ENCODE data around the gene SDR42E1. TPM values are rescaled to one million over a fixed set of nuclear protein-coding genes. Genes with fewer than 3 reads are reported as not detected.

Gene SDR42E1
- total and polyA plus RNA-seq, 2 of the 4 experiments (the other 2 are of a cell fraction) = 0.44 to 0.72 TPM

- peaks cover 3% of the 10 kb centered on the region; the same call in 1 of the 2 replicates for H3K9me3 ChIP-seq (ENCODE audit: control insufficient read depth, insufficient read depth, low read length)
- no peak overlapping the region for H3K4me3 ChIP-seq (ENCODE audit: insufficient read depth, low read depth, low read length)
- no CpG with 5 or more reads among the region's 1 CpG for WGBS, 2 experiments (ENCODE audit: extremely low coverage in 2 of 2, insufficient read length in 1 of 2)
- no peak overlapping the region for H2AK5ac ChIP-seq (ENCODE audit: low read depth, low read length)
- no peaks in the 10 kb centered on the region for H3K36me3 ChIP-seq (ENCODE audit: control insufficient read depth, insufficient read depth, low read length)
- H2BK20ac ChIP-seq (ENCODE audit: low read depth, low read length) = no peak overlapping the region
- H3K4me2 ChIP-seq (ENCODE audit: low read depth, low read length) = no peak overlapping the region
- H3K4me1 ChIP-seq (ENCODE audit: control insufficient read depth, insufficient read depth, low read length) = no peaks in the 10 kb centered on the region
- no peaks in the 10 kb centered on the region for H4K20me1 ChIP-seq (ENCODE audit: insufficient read depth, low read length)
- no peak overlapping the region for H4K8ac ChIP-seq (ENCODE audit: low read depth in 2 of 2, low read length in 2 of 2)
- H4K91ac ChIP-seq (ENCODE audit: insufficient read depth, low read depth, low read length) = no peak overlapping the region
- H3K27ac ChIP-seq (ENCODE audit: insufficient read depth, low read length) = no peak overlapping the region
- no peak for DNase-seq
- no TSS peak for BruUV-seq (replicated peaks)
- H4K5ac ChIP-seq (ENCODE audit: low read depth, low read length) = no peak overlapping the region
- no peak for ATAC-seq (ENCODE audit: low read depth)
- POLR2A ChIA-PET (ENCODE audit: unreplicated experiment) = no interaction called here
- H2BK15ac ChIP-seq (ENCODE audit: low read depth, low read length) = no peak overlapping the region
- in situ Hi-C loops (cut with MboI; ENCODE audit: low sequenced_read_pairs) = no loop called here
- no peak overlapping the region for H3K56ac ChIP-seq (ENCODE audit: extremely low read depth, insufficient read depth, low read length)
- intact Hi-C loops (cut with micrococcal nuclease) = no loop called here
- CTCF ChIA-PET = no interaction called here
- no peak overlapping the region for H2BK120ac ChIP-seq (ENCODE audit: low read depth, low read length)
- H3K18ac ChIP-seq (ENCODE audit: low read depth, low read length) = no peak overlapping the region
- TF ChIP-seq MXI1 (IDR thresholded peaks at IDR 0.05; ENCODE audit: borderline replicate concordance, low read depth, low read length) (no peak), FOS (IDR thresholded peaks at IDR 0.05; ENCODE audit: low read depth, low read length) (no peak), MAFK (IDR thresholded peaks at IDR 0.05; ENCODE audit: low read depth, low read length) (no peak), RFX5 (IDR thresholded peaks at IDR 0.05; ENCODE audit: low read depth, low read length) (no peak), CEBPB (IDR thresholded peaks at IDR 0.05; ENCODE audit: low read depth, low read length) (no peak), RCOR1 (IDR thresholded peaks at IDR 0.05; ENCODE audit: insufficient replicate concordance, low read length) (no peak)
- TF ChIP-seq, protein P1, sequence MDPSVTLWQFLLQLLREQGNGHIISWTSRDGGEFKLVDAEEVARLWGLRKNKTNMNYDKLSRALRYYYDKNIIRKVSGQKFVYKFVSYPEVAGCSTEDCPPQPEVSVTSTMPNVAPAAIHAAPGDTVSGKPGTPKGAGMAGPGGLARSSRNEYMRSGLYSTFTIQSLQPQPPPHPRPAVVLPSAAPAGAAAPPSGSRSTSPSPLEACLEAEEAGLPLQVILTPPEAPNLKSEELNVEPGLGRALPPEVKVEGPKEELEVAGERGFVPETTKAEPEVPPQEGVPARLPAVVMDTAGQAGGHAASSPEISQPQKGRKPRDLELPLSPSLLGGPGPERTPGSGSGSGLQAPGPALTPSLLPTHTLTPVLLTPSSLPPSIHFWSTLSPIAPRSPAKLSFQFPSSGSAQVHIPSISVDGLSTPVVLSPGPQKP (IDR thresholded peaks at IDR 0.05; ENCODE audit: borderline replicate concordance, low read depth, low read length) = no peak
- H3K23ac ChIP-seq (ENCODE audit: low read depth, low read length) = no peak overlapping the region
- H3K9me1 ChIP-seq (ENCODE audit: insufficient read depth, low read length) = no peaks in the 10 kb centered on the region
- H3K14ac ChIP-seq (replicated peaks; ENCODE audit: low read depth, low read length) = no peak overlapping the region
- no peak overlapping the region for H2BK5ac ChIP-seq (ENCODE audit: low read depth, low read length, poor library complexity, severe bottlenecking)
- no peaks in the 10 kb centered on the region for H3K79me1 ChIP-seq (ENCODE audit: low read depth in 1 of 2, low read length in 2 of 2)
- no peak overlapping the region for H2AFZ ChIP-seq (replicated peaks; ENCODE audit: low read length, poor library complexity)
- no peak overlapping the region for H3K9ac ChIP-seq (ENCODE audit: low read depth, low read length)
- H3K4ac ChIP-seq (ENCODE audit: low read depth, low read length) = no peak overlapping the region
- H3K27me3 ChIP-seq (ENCODE audit: control insufficient read depth, insufficient read depth, low read length) = no peaks in the 10 kb centered on the region
- H2AK9ac ChIP-seq (replicated peaks; ENCODE audit: low read depth, low read length, poor library complexity) = no peak overlapping the region
- dilution Hi-C loops (cut with HindIII; ENCODE audit: low sequenced_read_pairs, unreplicated experiment) = no loop called here
Observed at GRCh38 chr16:81975637-81976036, 35.6 kb downstream of the SDR42E1 start.
